Activated B cell treated with CpG ODN at 0.5 μM for 24 hours (primary cell): ENCODE measurements around the gene PTGIR. TPM values are rescaled to one million over a fixed set of nuclear protein-coding genes. Genes with fewer than 3 reads are reported as not detected.

Experiments
- ATAC-seq: fragments of 200-7000 bp; cut with Tn5 transposase; one replicate; pipeline ENCODE4 v1.10.0; 2021; ENCODE audit warnings: low read depth, mild to moderate bottlenecking, moderate library complexity
- CTCF ChIA-PET: fragments of 350-600 bp; sonication (Branson Sonifier 250); formaldehyde crosslinking; loops from one replicate; lab custom pipeline; 2021; ENCODE audit warnings: antibody characterized with exemption; lab: Charles Lee
- POLR2A ChIA-PET: fragments of 350-600 bp; sonication (Branson Sonifier 250); formaldehyde crosslinking; loops from one replicate; lab custom pipeline; 2021; ENCODE audit warnings: antibody characterized with exemption; lab: Charles Lee
- DNase-seq: peaks from one replicate; pipeline ENCODE4 v3.0.0; 2022
- H3K27ac Mint-ChIP-seq: one replicate; pipeline ENCODE4 v1.8.0; 2020; ENCODE audit warnings: mixed read lengths
- H3K27me3 Mint-ChIP-seq: one replicate; pipeline ENCODE4 v1.8.0; 2021; ENCODE audit warnings: mixed read lengths
- H3K36me3 Mint-ChIP-seq: one replicate; pipeline ENCODE4 v1.8.0; 2021; ENCODE audit warnings: low read depth, mixed read lengths
- H3K4me1 Mint-ChIP-seq: one replicate; pipeline ENCODE4 v1.8.0; 2021; ENCODE audit warnings: mixed read lengths
- H3K4me3 Mint-ChIP-seq: one replicate; pipeline ENCODE4 v1.8.0; 2020; ENCODE audit warnings: mild to moderate bottlenecking, mixed read lengths
- H3K9me3 Mint-ChIP-seq: one replicate; pipeline ENCODE4 v1.8.0; 2020; ENCODE audit warnings: mixed read lengths
- intact Hi-C: fragments of 100-400 bp; cut with micrococcal nuclease; formaldehyde crosslinking; loops from one replicate; pipeline ENCODE4 v1.15.1; 2024
- total RNA-seq: library from RNA; stranded (reverse); gene quantifications from 2 replicates; pipeline ENCODE4 v1.2.3, GENCODE V29; 2022
- TF ChIP-seq, protein P1 (sequence below): fragments of 200-600 bp; IDR thresholded peaks from one replicate; pipeline ENCODE4 v1.8.0; 2022; ENCODE audit warnings: antibody characterized with exemption, mild to moderate bottlenecking

Gene PTGIR
- total RNA-seq, 1 donor from 2014 or later: 17.8 TPM

DNA sequence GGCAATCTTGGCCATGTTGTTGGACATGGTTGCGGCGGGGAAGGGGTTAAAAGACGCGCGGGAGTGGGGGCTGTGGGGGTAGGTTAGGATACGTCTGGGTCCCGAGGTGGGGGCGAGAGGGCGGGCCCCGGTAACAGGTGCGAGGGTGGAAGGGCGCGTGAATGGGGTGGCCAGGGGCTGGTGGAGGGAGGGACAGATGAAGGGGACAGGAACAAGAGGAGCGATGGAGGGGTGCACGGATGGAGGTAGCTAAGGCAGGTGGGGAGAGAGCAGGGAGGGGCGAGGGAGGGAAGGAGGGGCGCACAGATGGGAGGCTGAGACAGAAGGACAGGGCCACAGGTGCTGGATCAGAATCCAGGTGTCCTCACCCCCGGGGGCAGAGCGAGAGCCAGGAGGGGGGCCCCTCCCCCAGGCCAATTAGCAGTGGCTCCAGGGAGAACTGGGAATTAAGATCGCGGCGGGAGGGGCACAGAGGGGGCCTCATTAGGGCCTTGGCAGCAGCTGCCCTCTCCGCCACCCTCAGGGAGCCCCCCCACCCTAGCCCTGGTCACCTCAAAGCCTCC lies 9.8 kb upstream of the PTGIR start:
- Mint-ChIP-seq H3K9me3 (no peaks in the 10 kb centered on the region), H3K4me1 (peaks cover 31% of the 10 kb centered on the region), H3K4me3 (peak overlapping the region; percentile 81), H3K27ac (peak overlapping the region; percentile 62), H3K36me3 (peaks cover 2% of the 10 kb centered on the region), H3K27me3 (no peaks in the 10 kb centered on the region)
- intact Hi-C loops: loop anchor here (1.0 kb wide), 4 partner anchors 9 to 34 kb away; partner anchors contain the start of genes DACT3 and PTGIR
- ATAC-seq: no peak
- TF ChIP-seq, protein P1, sequence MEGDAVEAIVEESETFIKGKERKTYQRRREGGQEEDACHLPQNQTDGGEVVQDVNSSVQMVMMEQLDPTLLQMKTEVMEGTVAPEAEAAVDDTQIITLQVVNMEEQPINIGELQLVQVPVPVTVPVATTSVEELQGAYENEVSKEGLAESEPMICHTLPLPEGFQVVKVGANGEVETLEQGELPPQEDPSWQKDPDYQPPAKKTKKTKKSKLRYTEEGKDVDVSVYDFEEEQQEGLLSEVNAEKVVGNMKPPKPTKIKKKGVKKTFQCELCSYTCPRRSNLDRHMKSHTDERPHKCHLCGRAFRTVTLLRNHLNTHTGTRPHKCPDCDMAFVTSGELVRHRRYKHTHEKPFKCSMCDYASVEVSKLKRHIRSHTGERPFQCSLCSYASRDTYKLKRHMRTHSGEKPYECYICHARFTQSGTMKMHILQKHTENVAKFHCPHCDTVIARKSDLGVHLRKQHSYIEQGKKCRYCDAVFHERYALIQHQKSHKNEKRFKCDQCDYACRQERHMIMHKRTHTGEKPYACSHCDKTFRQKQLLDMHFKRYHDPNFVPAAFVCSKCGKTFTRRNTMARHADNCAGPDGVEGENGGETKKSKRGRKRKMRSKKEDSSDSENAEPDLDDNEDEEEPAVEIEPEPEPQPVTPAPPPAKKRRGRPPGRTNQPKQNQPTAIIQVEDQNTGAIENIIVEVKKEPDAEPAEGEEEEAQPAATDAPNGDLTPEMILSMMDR: no peak
- DNase-seq: no peak
- ChIA-PET POLR2A (interaction anchor here (0.6 to 8.6 kb wide), 7 partner anchors 11 to 154 kb away, joined by 3 to 99 read pairs (median 7); partner anchors contain the start of genes CALM3, DACT3 and SLC1A5), CTCF (interaction anchor here (2.2 kb wide), 1 partner anchor 18 kb away, joined by 9 read pairs; no protein-coding TSS in a partner anchor)

DNA sequence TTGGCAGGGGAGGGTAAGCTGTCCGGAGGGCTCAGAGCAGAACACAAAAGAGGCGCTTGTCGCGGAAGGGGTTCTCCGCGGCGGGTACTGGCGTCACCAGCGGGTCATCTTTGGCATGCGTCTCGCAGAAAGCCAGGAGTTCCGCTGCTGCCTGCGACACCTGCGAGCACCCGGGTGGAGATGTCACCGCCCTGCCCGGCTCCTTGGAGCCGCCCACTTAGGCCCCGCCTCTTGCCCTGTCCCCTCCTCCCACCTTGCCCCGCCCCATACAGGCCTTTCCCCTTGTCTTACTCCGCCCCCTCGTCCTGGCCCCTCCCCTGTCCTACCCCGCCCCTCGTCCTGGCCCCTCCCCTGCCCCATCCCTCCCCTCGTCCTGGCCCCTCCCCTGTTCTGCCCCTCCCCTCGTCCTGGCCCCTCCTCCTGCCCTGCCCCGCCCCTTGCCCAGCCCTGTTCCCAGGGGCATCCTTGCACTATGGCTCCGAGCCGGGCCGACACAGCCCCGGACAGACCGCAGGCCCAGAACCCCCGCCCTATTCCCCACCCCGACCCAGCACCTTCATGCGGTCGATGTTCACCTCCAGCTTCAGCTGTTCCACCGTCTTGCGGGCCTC lies 9.3 kb upstream of the PTGIR start:
- H3K27me3 Mint-ChIP-seq: no peaks in the 10 kb centered on the region
- peak; percentile 92 for DNase-seq
- no peaks in the 10 kb centered on the region for H3K9me3 Mint-ChIP-seq
- ChIA-PET POLR2A (interaction anchor here (0.6 to 8.6 kb wide), 9 partner anchors 9 to 111 kb away, joined by 3 to 99 read pairs (median 6); partner anchors contain the start of genes CALM3, DACT3 and PTGIR), CTCF (interaction anchor here (1.0 to 2.2 kb wide), 5 partner anchors 12 to 28 kb away, joined by 3 to 9 read pairs (median 4); partner anchors contain the start of gene DACT3)
- ATAC-seq: peak; percentile 80
- peaks cover 2% of the 10 kb centered on the region for H3K36me3 Mint-ChIP-seq
- H3K27ac Mint-ChIP-seq: peak overlapping the region; percentile 64
- TF ChIP-seq, protein P1: no peak
- H3K4me1 Mint-ChIP-seq: peaks cover 30% of the 10 kb centered on the region
- intact Hi-C loops: loop anchor here (1.0 kb wide), 4 partner anchors 9 to 34 kb away; partner anchors contain the start of genes DACT3 and PTGIR
- peak overlapping the region; percentile 81 for H3K4me3 Mint-ChIP-seq

DNA sequence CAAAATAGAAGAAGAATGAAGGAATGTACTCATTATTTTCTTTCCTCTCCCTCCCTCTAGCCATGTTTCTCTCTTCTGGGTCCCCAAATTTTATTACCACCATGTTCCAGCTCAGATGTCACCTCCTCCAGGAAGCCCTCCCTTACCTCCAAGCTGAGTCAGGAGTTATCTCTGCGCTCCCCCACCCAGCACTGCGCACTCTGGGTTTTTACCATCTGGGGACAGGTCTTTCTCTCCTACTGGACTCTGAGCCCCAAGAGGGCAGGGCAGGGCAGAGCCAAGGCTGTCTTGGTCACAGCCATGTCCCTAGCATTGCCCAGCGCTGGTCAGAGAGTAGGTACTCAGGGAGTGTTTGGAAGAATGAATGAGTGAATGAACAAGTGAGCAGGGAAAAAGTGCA lies 8.2 kb upstream of the PTGIR start:
- ATAC-seq (no peak), DNase-seq (no peak)
- Mint-ChIP-seq H3K4me3 (peak overlapping the region; percentile 72), H3K36me3 (peaks cover 2% of the 10 kb centered on the region), H3K27me3 (no peaks in the 10 kb centered on the region), H3K27ac (peak overlapping the region; percentile 64), H3K9me3 (no peaks in the 10 kb centered on the region), H3K4me1 (peaks cover 33% of the 10 kb centered on the region)
- intact Hi-C loops: no loop called here
- ChIA-PET CTCF (interaction anchor here (1.1 to 2.2 kb wide), 4 partner anchors 13 to 29 kb away, joined by 4 to 9 read pairs (median 5); partner anchors contain the start of gene DACT3), POLR2A (interaction anchor here (0.5 to 8.6 kb wide), 4 partner anchors 8 to 48 kb away, joined by 3 to 99 read pairs (median 5); partner anchors contain the start of gene PTGIR)
- TF ChIP-seq, protein P1: no peak

DNA sequence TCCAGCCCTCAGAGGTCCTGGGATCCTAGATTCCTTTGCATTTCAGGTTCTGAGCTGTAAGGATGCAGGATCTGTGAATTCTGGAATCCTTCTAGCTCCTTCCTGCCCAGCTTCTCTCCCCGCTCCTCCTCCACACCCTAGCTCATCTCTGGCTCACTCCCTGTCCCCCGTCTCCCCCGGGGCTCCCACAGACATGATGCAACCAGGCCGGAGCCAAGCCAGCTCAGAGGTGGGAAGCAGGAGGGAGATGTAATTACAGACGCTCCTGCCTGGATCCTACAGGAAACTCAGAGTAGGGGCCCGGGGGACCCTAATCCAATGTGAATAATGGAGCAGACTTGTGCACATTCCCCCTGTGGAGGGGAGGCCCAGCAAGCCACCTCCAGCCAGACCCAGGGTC lies 6.6 kb upstream of the PTGIR start:
- no peaks in the 10 kb centered on the region for H3K27me3 Mint-ChIP-seq
- H3K9me3 Mint-ChIP-seq: no peaks in the 10 kb centered on the region
- ATAC-seq (no peak), DNase-seq (no peak)
- H3K27ac Mint-ChIP-seq: no peak overlapping the region
- H3K4me1 Mint-ChIP-seq: peaks cover 38% of the 10 kb centered on the region
- ChIA-PET POLR2A (interaction anchor here (0.6 to 8.6 kb wide), 3 partner anchors 13 to 224 kb away, joined by 3 to 99 read pairs (median 3); no protein-coding TSS in a partner anchor), CTCF (interaction anchor here (1.1 kb wide), 1 partner anchor 31 kb away, joined by 4 read pairs; no protein-coding TSS in a partner anchor)
- H3K36me3 Mint-ChIP-seq: peaks cover 2% of the 10 kb centered on the region
- TF ChIP-seq, protein P1: no peak
- intact Hi-C loops: no loop called here
- no peak overlapping the region for H3K4me3 Mint-ChIP-seq
